ENCODE data around the gene TTC5. TPM values are rescaled to one million over a fixed set of nuclear protein-coding genes. Genes with fewer than 3 reads are reported as not detected.
"Not testable (repeated sequence)": the region's sequence is repeated elsewhere in the genome, so short reads cannot be mapped to it uniquely, and the experiment has no call there.

Gene TTC5
- total RNA-seq, 4 donors from 2014 or later, result 8.1 to 12.8 (median 10.7) TPM

- no peak overlapping the region for H3K4me3 ChIP-seq
- H3K27ac ChIP-seq, result no peak overlapping the region
- 93 to 100% methylated on average over 1 of the region's 1 CpG for WGBS, 2 donors
- TF ChIP-seq CTCF (IDR thresholded peaks at IDR 0.05) (no peak), POLR2A (IDR thresholded peaks at IDR 0.05) (no peak), EP300 (IDR thresholded peaks at IDR 0.05) (no peak)
- H3K9me3 ChIP-seq, result no peaks in the 10 kb centered on the region
- DNase-seq (ENCODE audit: low spot score in 2 of 2), result no peak
- H3K36me3 ChIP-seq, result peaks cover 0 to 69% (median 0%) of the 10 kb centered on the region in 3 donors
- H3K27me3 ChIP-seq, result no peaks in the 10 kb centered on the region
- H3K4me1 ChIP-seq, result peaks cover 0 to 16% (median 6%) of the 10 kb centered on the region in 4 donors
Measured at GRCh38 chr14:20346713-20347112, 41.0 kb upstream of the TTC5 start.

GRCh38 chr14:20345366-20345765 is 39.6 kb upstream of the TTC5 start:
- WGBS, 2 donors, result 93 to 100% methylated on average over 1 of the region's 1 CpG
- Histone ChIP-seq H3K9me3 (no peaks in the 10 kb centered on the region), H3K36me3 (peaks cover 0 to 55% (median 0%) of the 10 kb centered on the region in 3 donors), H3K27me3 (no peaks in the 10 kb centered on the region), H3K4me1 (peaks cover 0 to 18% (median 6%) of the 10 kb centered on the region in 4 donors), H3K4me3 (no peak overlapping the region), H3K27ac (no peak overlapping the region)
- no peak for DNase-seq (ENCODE audit: low spot score in 2 of 2)
- no peak for TF ChIP-seq POLR2A (IDR thresholded peaks at IDR 0.05)
- no peak for TF ChIP-seq CTCF (IDR thresholded peaks at IDR 0.05)
- no peak for TF ChIP-seq EP300 (IDR thresholded peaks at IDR 0.05)

- Histone ChIP-seq H3K9me3 (no peaks in the 10 kb centered on the region), H3K4me1 (peaks cover 0 to 18% (median 6%) of the 10 kb centered on the region in 4 donors), H3K27me3 (no peaks in the 10 kb centered on the region), H3K36me3 (peaks cover 0 to 40% (median 0%) of the 10 kb centered on the region in 3 donors), H3K27ac (peak overlapping the region; percentile 85 to 98 (median 92)), H3K4me3 (peak overlapping the region; percentile 63 to 96 (median 77))
- 0 to 3% methylated on average over 3 of the region's 3 CpGs for WGBS, 2 donors
- TF ChIP-seq EP300 (IDR thresholded peaks at IDR 0.05), result no peak
- TF ChIP-seq CTCF (IDR thresholded peaks at IDR 0.05), result no peak
- no peak for TF ChIP-seq POLR2A (IDR thresholded peaks at IDR 0.05)
- DNase-seq (ENCODE audit: low spot score in 2 of 2), result no peak
Measured at GRCh38 chr14:20343862-20344220, 38.1 kb upstream of the TTC5 start.

- no peaks in the 10 kb centered on the region for H3K9me3 ChIP-seq
- H3K27me3 ChIP-seq, result no peaks in the 10 kb centered on the region
- H3K4me3 ChIP-seq, result peak within 1 kb of the TSS; percentile 63 to 96 (median 77)
- peak within 1 kb of the TSS; percentile 85 to 98 (median 92) for H3K27ac ChIP-seq
- peak; percentile 93 to 95 for DNase-seq (ENCODE audit: low spot score in 2 of 2)
- 0 to 1% methylated on average over 42 to 47 of the region's 50 CpGs for WGBS, 2 donors
- TF ChIP-seq CTCF (IDR thresholded peaks at IDR 0.05) (peak in 1 of 5 experiments; percentile 29), EP300 (IDR thresholded peaks at IDR 0.05) (peak; percentile 75 to 99), POLR2A (IDR thresholded peaks at IDR 0.05) (peak; percentile 74 to 88)
- H3K36me3 ChIP-seq, result peaks cover 0 to 34% (median 0%) of the 10 kb centered on the region in 3 donors
- peaks cover 0 to 18% (median 6%) of the 10 kb centered on the region in 4 donors for H3K4me1 ChIP-seq
Measured at GRCh38 chr14:20343092-20343861, 37.5 kb upstream of the TTC5 start, which contains the start of gene PARP2. TSS of gene PARP2 (plus strand) at chr14:20343635. CDS start at chr14:20343642, 7 bp downstream.

- no peaks in the 10 kb centered on the region for H3K27me3 ChIP-seq
- H3K9me3 ChIP-seq, result no peaks in the 10 kb centered on the region
- H3K27ac ChIP-seq, result peak overlapping the region in 3 of 4 donors; percentile 91 to 98 (median 92)
- peaks cover 0 to 18% (median 6%) of the 10 kb centered on the region in 4 donors for H3K4me1 ChIP-seq
- WGBS, 2 donors, result 60 to 66% methylated on average over 2 of the region's 2 CpGs
- H3K4me3 ChIP-seq, result peak overlapping the region in 3 of 4 donors; percentile 63 to 79 (median 75)
- peaks cover 0 to 19% (median 0%) of the 10 kb centered on the region in 3 donors for H3K36me3 ChIP-seq
- no peak for DNase-seq (ENCODE audit: low spot score in 2 of 2)
- TF ChIP-seq CTCF (IDR thresholded peaks at IDR 0.05), result no peak
- no peak for TF ChIP-seq EP300 (IDR thresholded peaks at IDR 0.05)
- no peak for TF ChIP-seq POLR2A (IDR thresholded peaks at IDR 0.05)
Measured at GRCh38 chr14:20341646-20342045, 35.9 kb upstream of the TTC5 start.

- Histone ChIP-seq H3K4me1 (peaks cover 0 to 18% (median 6%) of the 10 kb centered on the region in 4 donors), H3K36me3 (peaks cover 0 to 13% (median 0%) of the 10 kb centered on the region in 3 donors)
- H3K27me3 ChIP-seq; H3K27ac ChIP-seq; DNase-seq (ENCODE audit: low spot score in 2 of 2); H3K4me3 ChIP-seq; H3K9me3 ChIP-seq: not testable (repeated sequence)
- WGBS, 2 donors, result 90 to 94% methylated on average over 4 of the region's 4 CpGs
Measured at GRCh38 chr14:20341032-20341431, 35.3 kb upstream of the TTC5 start.
